SK-N-SH (cell line): ENCODE measurements around the gene ARL6IP5. TPM values are rescaled to one million over a fixed set of nuclear protein-coding genes. Genes with fewer than 3 reads are reported as not detected.

Source experiments
- CTCF ChIA-PET: fragments of 300-600, 350-600 bp; formaldehyde crosslinking; extraction: SDS; loops from one replicate; lab custom pipeline; 2021; lab: Yijun Ruan, JAX
- POLR2A ChIA-PET: fragments of 350-600 bp; sonication (Branson Sonifier 250); formaldehyde crosslinking; extraction: SDS; loops from one replicate; lab custom pipeline; 2020; ENCODE audit warnings: antibody characterized with exemption, inconsistent platforms; lab: Yijun Ruan, JAX
- DNase-seq: peaks from one replicate; pipeline ENCODE4 v3.0.0; 2012
- H2AFZ ChIP-seq: fragments of 200-600 bp; sonication (generic); 2 replicates; pipeline ENCODE4 v1.8.1; 2016; ENCODE audit warnings: antibody characterized with exemption, mild to moderate bottlenecking, low read depth
- H3F3A ChIP-seq: fragments of 200-600 bp; sonication (generic); replicated peaks from 2 replicates; pipeline ENCODE3; 2016; ENCODE audit warnings: antibody characterized with exemption, mild to moderate bottlenecking; ENCODE audit not compliant: insufficient read depth
- H3K27ac ChIP-seq, 2 experiments: fragments of 200-500 bp in 1 of 2; fragments of 200-600 bp in 1 of 2; sonication (Bioruptor generic) in 1 of 2; sonication (generic), shearing (Covaris generic) in 1 of 2; 2 replicates each; pipeline versions ENCODE4 v1.5.1 to v1.6.1; 2014 to 2016; ENCODE audit warnings: low read depth in 2 of 2, inconsistent platforms in 1 of 2, low read length in 1 of 2, mild to moderate bottlenecking in 1 of 2, mixed read lengths in 1 of 2
- H3K27me3 ChIP-seq: fragments of 200-600 bp; sonication (generic), shearing (Covaris generic); 2 replicates; pipeline ENCODE4 v1.6.1; 2016; ENCODE audit warnings: mixed run types; ENCODE audit not compliant: insufficient read depth
- H3K36me3 ChIP-seq, 2 experiments: fragments of 200-500 bp in 1 of 2; fragments of 200-600 bp in 1 of 2; sonication (Bioruptor generic) in 1 of 2; sonication (generic) in 1 of 2; replicated peaks in 1 of 2; 2 replicates each; pipeline versions ENCODE3 to v1.5.1; 2014 to 2016; ENCODE audit warnings: low read length in 1 of 2, mild to moderate bottlenecking in 1 of 2; ENCODE audit not compliant: insufficient read depth in 2 of 2, control insufficient read depth in 1 of 2
- H3K4me1 ChIP-seq, 2 experiments: fragments of 200-500 bp in 1 of 2; fragments of 200-600 bp in 1 of 2; sonication (Bioruptor generic) in 1 of 2; sonication (generic), shearing (Covaris generic) in 1 of 2; 2 replicates each; pipeline versions ENCODE4 v1.5.1 to v1.6.1; 2014 to 2016; ENCODE audit warnings: low read depth in 1 of 2, low read length in 1 of 2, mixed run types in 1 of 2; ENCODE audit not compliant: insufficient read depth in 2 of 2, control insufficient read depth in 1 of 2
- H3K4me2 ChIP-seq: fragments of 200-600 bp; sonication (generic), shearing (Covaris generic); 2 replicates; pipeline ENCODE4 v1.6.1; 2017; ENCODE audit warnings: mixed run types
- H3K4me3 ChIP-seq, 2 experiments: fragments of 200-500 bp in 1 of 2; fragments of 200-600 bp in 1 of 2; sonication (Bioruptor generic) in 1 of 2; sonication (generic), shearing (Covaris generic) in 1 of 2; 2 replicates each; pipeline versions ENCODE4 v1.5.1 to v1.8.1; 2014 to 2016; ENCODE audit warnings: low read depth in 2 of 2, inconsistent platforms in 1 of 2, low read length in 1 of 2, mild to moderate bottlenecking in 1 of 2, mixed read lengths in 1 of 2, moderate library complexity in 1 of 2
- H3K79me2 ChIP-seq: fragments of 200-600 bp; sonication (generic); 2 replicates; pipeline ENCODE4 v1.8.1; 2017; ENCODE audit warnings: mild to moderate bottlenecking; ENCODE audit not compliant: insufficient read depth
- H3K9ac ChIP-seq: fragments of 200-600 bp; sonication (generic); 2 replicates; pipeline ENCODE4 v1.6.1; 2017; ENCODE audit warnings: mixed run types
- H3K9me2 ChIP-seq: fragments of 200-600 bp; sonication (generic); 2 replicates; pipeline ENCODE4 v1.6.1; 2017; ENCODE audit warnings: mixed run types
- H3K9me3 ChIP-seq: fragments of 200-600 bp; sonication (generic); 2 replicates; pipeline ENCODE4 v1.6.1; 2017; ENCODE audit warnings: mixed run types, mild to moderate bottlenecking, moderate library complexity
- H4K20me1 ChIP-seq: fragments of 200-600 bp; sonication (generic); 2 replicates; pipeline ENCODE4 v1.6.1; 2017; ENCODE audit warnings: mild to moderate bottlenecking, mixed run types; ENCODE audit not compliant: insufficient read depth
- EZH2phosphoT487 ChIP-seq: fragments of 200-600 bp; sonication (generic); IDR thresholded peaks from 2 replicates; pipeline ENCODE4 v1.6.1; 2017; ENCODE audit warnings: low read depth, mixed run types, mild to moderate bottlenecking, antibody characterized with exemption, moderate library complexity, borderline replicate concordance
- FOXM1 ChIP-seq: IDR thresholded peaks from 2 replicates; pipeline ENCODE4 v1.4.0; 2012; ENCODE audit warnings: low read depth, mild to moderate bottlenecking
- MEF2A ChIP-seq: IDR thresholded peaks from 2 replicates; pipeline ENCODE4 v1.4.0; 2012; ENCODE audit warnings: low read depth, borderline replicate concordance
- MXI1 ChIP-seq: IDR thresholded peaks from 2 replicates; pipeline ENCODE4 v1.6.1; 2012; ENCODE audit warnings: mild to moderate bottlenecking, low read depth, low read length, improper control_type of control experiment
- POLR2AphosphoS5 ChIP-seq: IDR thresholded peaks from 2 replicates; pipeline ENCODE4 v1.6.1; 2012; ENCODE audit warnings: low read depth, low read length
- RCOR1 ChIP-seq: fragments of 150-350 bp; IDR thresholded peaks from 2 replicates; pipeline ENCODE4 v1.6.1; 2017; ENCODE audit warnings: antibody characterized with exemption, low read length
- TEAD4 ChIP-seq: IDR thresholded peaks from 2 replicates; pipeline ENCODE4 v1.4.0; 2012; ENCODE audit warnings: mild to moderate bottlenecking, borderline replicate concordance; ENCODE audit not compliant: insufficient read depth
- YY1 ChIP-seq: IDR thresholded peaks from 2 replicates; pipeline ENCODE4 v1.4.0; 2012; ENCODE audit warnings: low read depth, mild to moderate bottlenecking
- WGBS: methylation state at CpG from one replicate; pipeline ENCODE4 v1.1.6; 2017; ENCODE audit warnings: low lambda C conversion rate; 5-methylcytosine and 5-hydroxymethylcytosine counted together
- polyA plus RNA-seq, 3 experiments: library from polyadenylated mRNA; depleted of rRNA; stranded (reverse); fragments of >200 nt; gene quantifications; 2 replicates each; pipeline ENCODE4 v1.2.3, GENCODE V29; 2012
- TF ChIP-seq, protein P1 (sequence below): fragments of 150-350 bp; IDR thresholded peaks from 2 replicates; pipeline ENCODE4 v1.6.1; 2016; ENCODE audit warnings: mild to moderate bottlenecking, low read depth, low read length
- TF ChIP-seq, protein P2 (sequence below): fragments of 200-600 bp; sonication (generic); IDR thresholded peaks from 2 replicates; pipeline ENCODE4 v1.6.1; 2017; ENCODE audit warnings: antibody characterized with exemption, mild to moderate bottlenecking, moderate library complexity

ARL6IP5 gene
- polyA plus RNA-seq, 1 of the 3 experiments (the other 2 are of a cell fraction): 64.6 TPM

GRCh38 chr3:69102384-69102783 lies 17.6 kb downstream of the ARL6IP5 start:
- H2AFZ ChIP-seq: no peak overlapping the region
- H3K4me2 ChIP-seq: no peak overlapping the region
- CTCF ChIA-PET: interaction anchor here (1.7 to 1.8 kb wide), 2 partner anchors 11 to 18 kb away, joined by 5 to 6 read pairs; no protein-coding TSS in a partner anchor
- peaks cover 13% of the 10 kb centered on the region for H3F3A ChIP-seq
- H3K79me2 ChIP-seq: peaks cover 38% of the 10 kb centered on the region
- no peak overlapping the region for H3K9ac ChIP-seq
- no peaks in the 10 kb centered on the region for H3K27me3 ChIP-seq
- TF ChIP-seq MEF2A (no peak), MXI1 (no peak), EZH2phosphoT487 (no peak), POLR2AphosphoS5 (no peak), FOXM1 (no peak)
- POLR2A ChIA-PET: no interaction called here
- peaks cover 24 to 52% of the 10 kb centered on the region in 2 experiments for H3K36me3 ChIP-seq
- no peak for DNase-seq
- H3K9me2 ChIP-seq: no peaks in the 10 kb centered on the region
- H4K20me1 ChIP-seq: peaks cover 14% of the 10 kb centered on the region; the same call in 1 of the 2 replicates
- H3K4me1 ChIP-seq: no peaks in the 10 kb centered on the region
- 92% methylated on average over 4 of the region's 4 CpGs for WGBS
- no peak overlapping the region for H3K4me3 ChIP-seq
- no peak overlapping the region for H3K27ac ChIP-seq
- H3K9me3 ChIP-seq: no peaks in the 10 kb centered on the region

DNA sequence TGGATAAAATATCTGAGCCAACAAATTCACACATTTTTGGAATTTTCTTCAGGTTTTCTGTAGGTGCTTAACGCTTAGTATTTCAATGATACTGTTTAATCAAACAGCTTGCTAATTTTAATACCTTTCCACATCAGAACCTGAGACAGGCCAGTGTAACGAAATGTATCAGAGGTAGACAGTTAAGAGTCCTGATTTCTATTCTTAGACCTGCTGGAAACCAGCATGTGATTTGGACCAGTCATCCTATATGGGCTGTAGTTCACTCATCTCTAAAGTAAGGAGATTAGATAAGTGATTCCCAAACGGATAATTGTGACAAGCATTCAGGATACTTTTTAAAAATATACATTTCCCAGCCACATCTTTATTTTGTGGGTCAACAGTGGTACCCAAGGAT lies 18.4 kb downstream of the ARL6IP5 start:
- no peak overlapping the region for H3K4me3 ChIP-seq
- no peaks in the 10 kb centered on the region for H3K27me3 ChIP-seq
- H2AFZ ChIP-seq: no peak overlapping the region
- no peak overlapping the region for H3K9ac ChIP-seq
- CTCF ChIA-PET: interaction anchor here (0.7 to 1.7 kb wide), 2 partner anchors 11 to 18 kb away, joined by 3 to 5 read pairs; no protein-coding TSS in a partner anchor
- DNase-seq: no peak
- H3F3A ChIP-seq: peaks cover 13% of the 10 kb centered on the region
- POLR2A ChIA-PET: no interaction called here
- H3K36me3 ChIP-seq: peaks cover 24 to 55% of the 10 kb centered on the region in 2 experiments
- no peaks in the 10 kb centered on the region for H3K4me1 ChIP-seq
- H3K9me2 ChIP-seq: no peaks in the 10 kb centered on the region
- H4K20me1 ChIP-seq: peaks cover 11% of the 10 kb centered on the region; the same call in 1 of the 2 replicates
- TF ChIP-seq TEAD4 (no peak), FOXM1 (no peak), RCOR1 (no peak), YY1 (no peak)
- TF ChIP-seq, protein P1, sequence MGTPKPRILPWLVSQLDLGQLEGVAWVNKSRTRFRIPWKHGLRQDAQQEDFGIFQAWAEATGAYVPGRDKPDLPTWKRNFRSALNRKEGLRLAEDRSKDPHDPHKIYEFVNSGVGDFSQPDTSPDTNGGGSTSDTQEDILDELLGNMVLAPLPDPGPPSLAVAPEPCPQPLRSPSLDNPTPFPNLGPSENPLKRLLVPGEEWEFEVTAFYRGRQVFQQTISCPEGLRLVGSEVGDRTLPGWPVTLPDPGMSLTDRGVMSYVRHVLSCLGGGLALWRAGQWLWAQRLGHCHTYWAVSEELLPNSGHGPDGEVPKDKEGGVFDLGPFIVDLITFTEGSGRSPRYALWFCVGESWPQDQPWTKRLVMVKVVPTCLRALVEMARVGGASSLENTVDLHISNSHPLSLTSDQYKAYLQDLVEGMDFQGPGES: no peak
- TF ChIP-seq, protein P2, sequence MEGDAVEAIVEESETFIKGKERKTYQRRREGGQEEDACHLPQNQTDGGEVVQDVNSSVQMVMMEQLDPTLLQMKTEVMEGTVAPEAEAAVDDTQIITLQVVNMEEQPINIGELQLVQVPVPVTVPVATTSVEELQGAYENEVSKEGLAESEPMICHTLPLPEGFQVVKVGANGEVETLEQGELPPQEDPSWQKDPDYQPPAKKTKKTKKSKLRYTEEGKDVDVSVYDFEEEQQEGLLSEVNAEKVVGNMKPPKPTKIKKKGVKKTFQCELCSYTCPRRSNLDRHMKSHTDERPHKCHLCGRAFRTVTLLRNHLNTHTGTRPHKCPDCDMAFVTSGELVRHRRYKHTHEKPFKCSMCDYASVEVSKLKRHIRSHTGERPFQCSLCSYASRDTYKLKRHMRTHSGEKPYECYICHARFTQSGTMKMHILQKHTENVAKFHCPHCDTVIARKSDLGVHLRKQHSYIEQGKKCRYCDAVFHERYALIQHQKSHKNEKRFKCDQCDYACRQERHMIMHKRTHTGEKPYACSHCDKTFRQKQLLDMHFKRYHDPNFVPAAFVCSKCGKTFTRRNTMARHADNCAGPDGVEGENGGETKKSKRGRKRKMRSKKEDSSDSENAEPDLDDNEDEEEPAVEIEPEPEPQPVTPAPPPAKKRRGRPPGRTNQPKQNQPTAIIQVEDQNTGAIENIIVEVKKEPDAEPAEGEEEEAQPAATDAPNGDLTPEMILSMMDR: no peak
- TF ChIP-seq, all 33 proteins: peak for 0
- no peak overlapping the region for H3K27ac ChIP-seq
- H3K9me3 ChIP-seq: no peaks in the 10 kb centered on the region
- H3K79me2 ChIP-seq: peaks cover 33% of the 10 kb centered on the region
- 87% methylated on average over 3 of the region's 3 CpGs for WGBS
- no peak overlapping the region for H3K4me2 ChIP-seq
